Stimulated activated CD8-positive, alpha-beta memory T cell treated with anti-CD3 and anti-CD28 coated beads, Interleukin-12 subunit alpha, Interleukin-12 subunit beta, amount 100 ng/mL, for 4 hours (primary cell): ENCODE measurements around the gene CNTNAP2.

Experiments used
- DNase-seq: peaks from one replicate; pipeline ENCODE4 v3.0.0-alpha.2; 2020; ENCODE audit warnings: low read depth

The CNTNAP2 gene

DNA sequence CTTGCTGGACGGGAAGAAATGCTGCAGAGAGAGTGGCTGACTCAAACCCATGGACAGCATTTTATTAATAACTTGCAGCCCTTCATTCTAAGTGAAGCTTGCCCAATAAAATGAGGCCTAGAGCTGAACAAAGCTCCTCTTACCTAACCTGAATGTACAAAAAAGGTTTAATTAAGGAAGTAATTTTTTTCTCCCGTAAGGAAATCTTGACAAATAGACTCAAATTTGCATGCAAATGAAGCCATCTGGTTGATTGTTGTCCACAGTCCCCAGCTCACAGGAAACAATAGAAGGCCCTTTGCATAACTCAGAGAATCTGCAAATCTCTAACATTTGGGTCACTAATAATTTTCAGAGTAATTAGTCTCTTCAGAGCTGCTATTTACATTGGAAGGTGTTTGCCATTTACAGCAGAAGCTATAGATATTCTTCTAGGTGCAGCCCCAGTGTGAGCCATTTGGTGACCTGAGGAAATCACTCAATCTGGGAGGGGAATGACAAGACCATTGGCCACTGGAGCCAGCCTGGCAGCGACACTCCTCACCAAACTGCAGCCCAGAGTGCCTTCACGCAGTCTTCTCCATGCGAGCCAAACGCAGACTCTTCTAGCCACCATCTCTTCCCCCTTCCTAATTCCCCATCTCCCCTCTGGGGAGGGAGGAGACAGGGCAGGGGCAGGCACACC, 1991.0 kb downstream of the CNTNAP2 start:
- no peak for DNase-seq

DNA sequence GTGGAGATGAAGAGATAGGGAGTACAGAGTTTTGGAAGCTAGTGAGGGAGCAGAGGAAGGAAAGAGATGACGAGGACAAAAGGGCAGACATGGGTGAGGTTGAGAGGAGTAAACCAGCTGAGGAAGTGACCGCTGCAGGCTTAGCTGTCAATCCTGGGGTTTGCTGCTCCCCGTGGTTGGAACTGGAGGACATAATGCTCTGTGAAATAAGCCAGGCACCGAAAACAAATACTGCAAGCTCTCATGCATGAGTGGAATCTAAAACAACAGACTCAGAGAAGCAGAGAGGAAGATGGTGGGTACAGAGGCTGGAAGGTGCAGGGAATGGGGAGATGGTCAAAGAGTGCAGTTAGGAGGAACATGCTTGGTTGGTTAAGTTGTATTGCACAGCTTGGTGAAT, 1991.8 kb downstream of the CNTNAP2 start:
- no peak for DNase-seq

DNA sequence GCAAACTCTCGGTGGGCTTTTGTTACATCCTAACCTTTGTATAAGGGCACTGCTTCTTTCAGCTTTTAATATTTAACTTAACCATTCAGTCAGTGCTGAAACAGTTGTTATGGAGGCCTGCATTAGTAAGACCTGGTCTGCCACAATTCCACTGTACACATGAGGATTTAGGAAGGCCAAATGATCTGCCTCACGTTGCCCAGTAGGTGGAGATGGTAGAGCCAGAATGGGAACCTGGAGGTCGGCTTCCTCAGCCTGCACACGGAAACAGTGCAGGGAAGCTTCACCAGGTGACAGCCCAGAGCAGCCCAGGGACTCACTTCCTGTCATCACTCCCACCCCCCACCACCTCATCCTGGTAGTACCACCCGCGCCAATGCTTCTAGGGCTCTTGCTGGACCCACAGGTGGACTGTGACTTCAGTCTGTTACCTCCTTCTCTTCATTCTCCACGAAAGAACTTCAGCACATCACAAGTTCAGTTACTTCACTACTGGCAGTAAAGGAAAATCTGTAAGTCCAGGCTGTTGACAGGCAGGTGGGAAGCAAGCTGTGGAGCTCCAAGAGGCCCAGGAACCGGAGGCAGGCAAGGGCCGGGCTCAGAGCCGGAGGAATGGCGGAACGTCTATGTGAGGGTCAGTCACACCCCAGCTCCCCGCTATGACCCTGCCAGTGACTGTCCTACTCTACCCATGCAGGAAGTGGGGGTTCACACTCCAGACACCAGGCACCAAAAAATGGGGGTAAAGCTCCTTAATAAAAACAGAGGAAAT, 1993.7 kb downstream of the CNTNAP2 start:
- DNase-seq, result no peak

DNA sequence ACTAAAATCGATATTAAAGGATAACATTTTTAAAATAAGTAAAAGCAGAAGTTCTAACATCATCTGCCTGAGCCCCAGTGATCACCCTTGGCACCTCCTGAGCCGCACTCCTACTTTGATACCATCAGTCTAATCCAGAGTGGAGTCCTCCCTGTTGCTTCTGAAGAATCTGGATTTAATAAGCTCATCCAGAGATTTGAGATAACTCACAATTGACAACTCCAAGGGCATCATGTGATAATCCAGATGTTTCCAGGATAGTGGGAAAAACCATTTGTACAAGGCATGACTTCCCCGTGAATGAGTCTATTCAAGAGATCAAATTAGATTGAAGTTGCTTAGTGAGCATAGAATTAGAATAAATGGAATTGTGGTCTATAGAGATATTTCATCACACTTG, 1998.2 kb downstream of the CNTNAP2 start:
- no peak for DNase-seq

DNA sequence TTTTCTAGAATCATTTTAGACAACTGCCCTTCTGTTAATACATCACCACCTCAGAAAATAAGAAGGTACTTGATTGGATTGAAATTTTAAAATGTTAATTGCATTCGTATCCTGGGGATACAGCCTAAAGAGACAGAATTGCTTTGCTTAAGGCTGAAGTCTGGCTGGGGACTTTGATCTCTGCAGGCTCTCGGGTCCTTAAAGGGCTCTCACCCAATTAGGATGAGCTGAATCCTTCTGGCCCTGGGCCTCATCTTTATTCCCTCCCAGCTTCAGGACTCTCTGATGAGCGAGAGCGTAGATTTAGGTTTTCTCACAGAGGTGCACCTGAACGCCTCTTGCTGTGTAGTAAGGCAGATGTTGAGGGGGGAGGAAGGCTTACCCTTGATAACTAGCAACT, 1998.7 kb downstream of the CNTNAP2 start:
- DNase-seq, result no peak

DNA sequence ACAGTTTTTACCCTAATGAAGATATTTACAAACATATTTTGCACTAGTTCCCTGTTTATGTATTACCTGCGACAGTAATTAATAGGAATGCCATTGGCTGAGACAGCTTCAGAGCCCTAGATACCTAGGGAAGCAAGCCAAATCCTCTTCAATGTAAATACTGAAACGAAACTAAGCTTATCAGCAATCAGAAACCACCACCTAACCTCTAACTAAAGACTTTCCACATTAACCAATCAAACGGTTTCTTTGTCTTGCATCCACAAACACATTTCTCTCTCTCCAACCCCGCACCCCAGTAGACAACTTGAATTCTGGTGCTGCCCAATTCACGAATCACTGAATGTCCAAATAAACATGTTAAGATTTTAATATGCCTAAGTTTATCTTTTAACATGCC, 1999.6 kb downstream of the CNTNAP2 start:
- no peak for DNase-seq

DNA sequence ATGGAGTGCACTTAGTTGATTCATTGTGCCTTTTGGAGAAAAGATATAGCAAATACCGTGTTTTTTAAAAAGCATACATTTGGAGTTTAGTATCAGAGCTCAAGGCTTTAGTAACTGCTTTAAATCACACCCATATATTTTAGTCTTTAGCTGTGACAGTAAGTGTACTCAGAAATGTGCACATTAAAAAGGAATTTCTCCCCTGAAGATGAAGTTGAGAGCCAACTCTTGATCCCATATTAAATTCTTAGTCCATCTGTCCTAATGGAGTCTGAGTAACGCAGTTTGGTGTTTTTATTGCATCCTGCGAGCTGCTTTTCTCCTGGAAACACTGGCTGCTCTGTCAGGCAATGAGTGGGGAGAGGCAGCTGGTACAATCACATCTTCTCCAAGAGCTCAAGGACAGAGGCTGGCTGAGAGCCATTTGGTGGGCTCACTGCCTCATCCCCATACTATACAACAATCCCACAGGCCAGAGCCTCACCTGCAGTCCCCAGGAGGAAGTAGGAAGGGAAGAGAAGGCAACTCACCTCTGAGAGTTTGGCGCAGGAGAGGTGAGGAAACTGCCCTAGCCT, 2000.3 kb downstream of the CNTNAP2 start:
- DNase-seq, result no peak

DNA sequence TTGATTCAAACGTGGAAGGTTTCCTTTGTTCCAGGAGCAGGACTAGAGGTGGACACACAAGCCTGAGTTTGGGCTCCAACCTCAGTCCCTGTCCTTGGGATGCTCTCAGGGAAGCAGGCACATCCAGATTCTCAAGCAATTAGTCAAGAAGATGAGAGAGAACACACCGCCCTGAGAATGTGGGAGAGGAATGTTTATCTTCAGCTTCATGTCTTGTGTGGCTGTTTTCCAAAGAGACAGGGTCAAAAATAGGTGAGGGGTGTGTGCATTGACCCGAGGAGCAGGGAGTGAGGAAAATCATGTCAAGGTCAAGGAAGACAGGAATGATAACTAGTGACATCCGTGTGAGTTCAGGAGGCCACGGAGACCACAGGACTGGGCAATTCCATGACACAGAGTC, 2001.8 kb downstream of the CNTNAP2 start:
- DNase-seq, result no peak

DNA sequence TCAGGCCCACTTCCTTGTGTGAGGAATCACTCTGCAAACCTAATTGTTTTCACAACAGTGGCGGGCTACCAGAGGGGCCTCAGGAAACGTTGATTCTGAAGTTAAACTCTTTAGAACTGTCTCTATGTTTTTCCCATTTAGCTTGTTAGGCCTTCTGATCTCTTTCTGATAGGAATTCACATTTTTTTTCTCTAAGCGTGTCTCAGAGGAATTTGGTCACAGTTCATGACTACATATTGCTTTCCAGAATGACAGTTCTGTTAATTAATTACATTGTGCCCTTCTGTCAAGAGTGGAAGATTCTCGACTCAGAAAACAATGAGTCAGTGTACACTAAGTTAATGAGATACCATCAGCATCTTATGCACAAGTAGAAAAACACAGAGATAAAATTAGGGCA, 2004.8 kb downstream of the CNTNAP2 start:
- DNase-seq, result no peak

DNA sequence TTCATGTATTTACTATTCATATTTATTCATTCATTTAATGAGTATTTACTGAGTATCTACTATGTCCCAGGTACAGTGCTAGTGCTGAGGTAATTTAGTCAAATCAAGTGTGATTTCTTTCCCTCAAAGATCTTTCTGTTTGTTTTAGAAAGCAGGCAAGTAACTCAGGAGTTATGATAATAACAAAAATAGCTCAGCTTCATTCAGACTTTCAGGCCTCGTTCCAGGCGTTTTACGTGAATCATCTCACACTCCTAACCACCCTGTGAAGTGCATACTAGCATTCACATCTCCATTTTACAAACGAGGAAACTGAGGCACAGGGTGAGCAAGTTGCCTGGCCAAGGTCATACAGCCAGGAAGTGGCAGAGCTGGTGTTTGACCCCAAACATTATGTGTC, 2005.2 kb downstream of the CNTNAP2 start:
- no peak for DNase-seq

DNA sequence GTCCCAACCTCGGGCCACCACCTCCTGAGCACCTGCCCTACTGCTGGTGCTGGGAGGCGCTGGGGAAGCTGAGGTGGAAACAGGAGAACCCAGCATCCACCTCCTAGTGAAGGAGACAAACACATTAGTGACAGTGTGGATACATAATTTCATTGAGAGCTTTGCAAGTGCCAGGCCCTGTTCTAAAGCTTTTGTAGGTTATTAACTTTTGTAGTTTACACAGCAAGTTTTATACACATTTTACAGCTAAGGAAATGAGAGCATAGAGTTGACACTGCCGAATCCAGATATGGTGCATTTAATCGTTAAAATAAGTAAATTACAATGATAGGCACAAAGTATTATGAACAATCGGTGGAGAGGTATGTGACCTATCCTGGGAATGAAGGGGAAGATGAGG, 2007.9 kb downstream of the CNTNAP2 start:
- no peak for DNase-seq

DNA sequence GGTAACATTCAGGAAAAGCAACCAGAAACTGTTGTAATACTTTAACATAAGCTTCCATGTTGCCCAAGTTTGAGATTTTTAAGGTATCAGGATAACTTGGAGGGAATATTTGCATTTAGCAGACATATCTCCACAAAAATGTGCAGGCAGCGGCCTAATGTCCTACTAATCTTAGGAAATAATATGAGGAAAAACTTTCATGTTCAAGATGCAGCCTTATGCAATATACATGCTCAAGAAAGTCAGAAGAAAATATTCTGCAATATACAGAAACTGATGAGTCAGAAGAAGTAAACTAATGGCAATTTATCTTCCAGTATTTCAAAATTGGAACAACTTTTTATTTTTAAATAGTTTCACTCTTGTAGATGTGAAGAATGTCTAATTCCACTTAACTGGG, 2010.8 kb downstream of the CNTNAP2 start:
- DNase-seq, result no peak

DNA sequence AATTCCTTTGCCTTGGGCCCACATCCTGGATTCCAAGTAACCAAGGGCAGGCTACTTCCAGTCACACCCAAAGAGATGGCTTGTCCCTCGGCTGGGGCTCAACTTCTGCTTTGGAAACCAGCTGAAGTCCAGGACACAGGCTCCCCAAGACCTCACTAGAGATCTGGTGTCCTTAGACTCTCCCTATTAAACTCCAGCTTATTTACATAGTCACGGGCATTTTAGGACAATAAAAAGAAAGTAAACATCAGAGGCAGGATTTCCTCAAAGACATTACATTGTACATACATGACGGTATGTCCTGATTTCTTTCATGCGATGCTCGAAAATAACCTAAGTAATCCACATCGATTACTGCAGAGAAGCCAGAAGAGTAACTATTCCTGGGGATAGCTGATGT, 2012.4 kb downstream of the CNTNAP2 start:
- no peak for DNase-seq

DNA sequence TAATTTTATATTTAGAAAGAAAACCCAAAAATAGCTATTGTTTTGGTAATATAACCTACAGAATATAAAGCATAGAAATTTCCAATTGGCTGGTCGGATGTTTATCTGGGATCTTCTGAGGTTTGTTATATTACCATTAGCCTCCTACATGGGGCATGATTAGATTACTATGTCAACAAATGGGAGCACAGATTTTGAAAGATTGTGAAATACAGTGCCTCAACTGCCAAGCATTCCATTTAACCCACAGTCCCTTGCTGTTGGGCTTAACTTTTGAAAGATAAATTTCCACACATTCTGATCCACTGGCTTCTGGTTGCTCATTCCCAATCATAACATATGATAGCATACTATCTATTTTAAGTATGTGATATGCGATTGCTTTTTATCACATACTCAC, 2018.5 kb downstream of the CNTNAP2 start:
- DNase-seq, result no peak

DNA sequence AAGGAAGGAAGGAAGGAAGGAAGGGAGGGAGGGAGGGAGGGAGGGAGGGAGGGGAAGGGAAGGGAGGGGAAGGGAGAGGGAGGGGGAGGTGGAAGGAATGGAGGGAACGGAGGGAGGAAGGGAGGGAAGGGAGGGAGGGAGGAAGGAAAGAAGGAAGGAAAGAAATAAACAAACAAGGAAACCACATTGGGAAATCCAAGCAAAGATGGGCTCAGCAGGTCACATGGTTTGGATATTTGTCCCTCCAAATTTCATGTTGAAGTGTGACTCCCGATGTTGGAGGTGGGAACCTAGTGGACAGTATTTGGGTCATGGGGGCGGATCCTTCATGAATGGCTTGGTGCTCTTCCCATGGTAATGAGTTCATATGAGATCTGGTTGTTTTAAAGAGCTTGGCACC, 2019.4 kb downstream of the CNTNAP2 start:
- DNase-seq, result no peak

DNA sequence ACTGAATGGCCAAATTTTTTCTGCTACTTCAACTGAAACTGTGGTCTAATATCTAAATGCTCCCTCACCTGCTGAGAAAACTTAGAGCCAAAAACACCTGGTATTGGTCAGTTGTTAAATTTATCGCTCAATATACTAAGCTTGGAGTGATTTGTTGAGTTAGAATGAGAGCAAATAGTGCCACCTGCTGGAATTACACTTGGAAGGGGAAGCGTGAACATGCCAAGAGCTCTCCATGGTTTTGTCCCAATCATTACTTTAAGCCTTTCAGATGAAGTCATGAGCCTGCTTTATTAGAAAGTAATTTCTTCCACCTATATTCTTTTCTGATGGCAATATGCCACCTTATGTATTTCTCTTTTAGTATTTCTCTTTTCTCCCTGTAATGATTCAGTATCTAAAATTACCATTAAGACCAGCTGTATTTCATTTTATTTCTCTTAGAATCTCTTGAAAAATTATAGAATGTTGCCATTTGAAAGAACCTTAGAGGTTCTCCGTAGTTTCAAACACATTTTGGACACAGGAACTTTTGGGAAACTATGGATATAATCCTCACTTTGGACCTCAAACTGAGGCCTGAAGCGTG, 2026.2 kb downstream of the CNTNAP2 start:
- no peak for DNase-seq

DNA sequence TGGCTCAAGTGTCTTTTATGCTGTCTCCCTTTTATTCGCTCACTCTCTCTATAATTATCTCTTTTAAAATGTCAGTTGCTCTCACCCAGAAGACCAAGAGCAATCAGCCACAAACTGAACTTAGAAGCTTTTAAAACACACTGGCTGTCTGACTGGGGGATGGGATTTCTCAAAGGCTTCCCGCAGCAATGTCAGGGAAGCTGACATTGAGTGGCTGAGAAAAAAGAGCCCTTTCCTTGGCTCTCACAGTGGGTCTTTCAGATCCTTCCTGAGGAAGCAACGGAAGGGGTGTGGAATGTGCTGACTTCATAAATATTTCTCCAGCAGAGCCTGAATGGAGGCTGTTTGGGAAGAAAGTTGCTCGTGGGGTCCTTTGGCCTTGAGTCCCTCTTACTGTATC, 2028.2 kb downstream of the CNTNAP2 start:
- no peak for DNase-seq

DNA sequence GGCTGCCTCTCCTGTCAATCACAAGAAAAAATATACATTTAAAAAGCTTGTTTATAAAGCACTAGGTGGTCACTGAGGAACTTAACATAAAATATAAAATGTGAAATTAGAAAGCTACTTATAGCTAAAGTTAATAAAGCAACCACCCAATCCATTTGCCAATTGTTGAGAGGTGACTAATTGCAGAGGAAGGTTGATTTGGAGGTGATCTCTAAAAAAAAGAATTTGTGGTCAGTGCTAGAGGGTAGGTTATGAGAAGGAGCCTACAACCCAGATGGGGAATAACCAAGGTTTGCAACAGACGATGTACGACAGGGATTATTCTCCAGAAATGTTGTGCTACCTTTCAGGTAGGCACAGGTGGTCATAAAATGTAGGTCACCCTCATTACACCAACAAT, 2029.7 kb downstream of the CNTNAP2 start:
- no peak for DNase-seq

DNA sequence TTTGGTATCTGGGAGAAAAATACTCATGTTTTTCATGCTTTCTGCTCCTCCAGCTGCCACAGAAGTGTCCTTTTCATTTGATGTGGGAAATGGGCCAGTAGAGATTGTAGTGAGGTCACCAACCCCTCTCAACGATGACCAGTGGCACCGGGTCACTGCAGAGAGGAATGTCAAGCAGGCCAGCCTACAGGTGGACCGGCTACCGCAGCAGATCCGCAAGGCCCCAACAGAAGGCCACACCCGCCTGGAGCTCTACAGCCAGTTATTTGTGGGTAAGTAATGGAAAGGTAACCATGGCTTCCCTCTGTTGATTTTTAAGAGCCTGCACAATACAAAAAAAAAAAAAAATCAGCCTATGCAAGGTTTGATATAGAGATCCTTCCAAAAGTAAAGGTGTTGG, 2030.8 kb downstream of the CNTNAP2 start:
- no peak for DNase-seq

DNA sequence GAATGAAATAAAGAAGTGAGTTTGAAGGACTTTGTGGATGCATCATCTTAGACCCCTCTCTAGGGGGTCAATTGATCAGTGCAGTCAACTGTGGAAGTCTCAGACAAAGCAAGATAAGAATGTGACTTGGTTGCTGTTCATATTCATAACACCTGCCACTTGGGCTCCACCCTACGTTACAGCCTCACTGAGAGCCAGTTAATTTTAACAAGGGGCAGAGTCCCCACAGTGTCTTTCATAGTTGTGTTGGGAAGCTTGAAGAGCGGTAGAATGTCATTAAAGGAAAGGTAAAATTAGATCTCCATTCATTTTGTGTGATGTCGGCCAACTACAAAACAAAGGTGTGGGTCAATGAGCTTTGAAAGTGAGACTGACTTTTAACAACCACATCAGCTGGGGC, 2031.9 kb downstream of the CNTNAP2 start:
- DNase-seq, result no peak

DNA sequence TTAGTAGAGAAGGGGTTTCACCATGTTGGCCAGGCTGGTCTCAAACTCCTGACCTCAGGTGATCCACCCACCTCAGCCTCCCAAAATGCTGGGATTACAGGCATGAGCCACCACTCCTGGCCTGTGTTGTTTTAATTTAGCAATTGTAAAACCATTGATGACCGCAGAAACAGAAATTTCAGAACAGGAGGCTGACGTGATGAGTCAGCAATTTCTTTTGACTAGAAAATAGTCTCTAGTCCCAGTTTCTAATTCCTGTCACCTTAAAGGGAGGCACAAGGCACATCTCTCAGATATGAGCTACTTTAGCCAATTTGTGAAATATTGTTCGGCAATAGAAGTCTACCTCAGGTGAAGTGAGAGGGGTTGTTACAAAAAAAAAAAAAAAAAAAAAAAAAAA, 2033.1 kb downstream of the CNTNAP2 start:
- no peak for DNase-seq

DNA sequence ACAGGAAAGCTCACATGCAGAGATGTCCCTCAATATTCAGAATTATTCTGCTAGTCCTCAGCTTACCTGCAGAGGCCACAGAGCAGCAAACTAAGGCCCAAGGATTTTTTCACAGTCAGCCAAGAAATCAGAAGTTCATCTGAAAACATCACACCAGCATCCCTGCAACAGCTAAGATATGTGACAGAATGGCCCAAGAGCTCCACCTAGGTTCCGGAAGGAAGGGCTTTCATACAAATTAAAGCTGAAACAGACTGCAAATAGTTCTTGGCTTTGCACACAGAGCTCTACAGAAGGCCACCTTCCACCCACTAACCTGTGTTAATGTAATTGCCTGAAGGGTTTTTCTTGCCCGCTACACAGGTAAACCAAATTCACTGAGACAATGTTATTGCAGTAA, 2035.2 kb downstream of the CNTNAP2 start:
- DNase-seq, result no peak

DNA sequence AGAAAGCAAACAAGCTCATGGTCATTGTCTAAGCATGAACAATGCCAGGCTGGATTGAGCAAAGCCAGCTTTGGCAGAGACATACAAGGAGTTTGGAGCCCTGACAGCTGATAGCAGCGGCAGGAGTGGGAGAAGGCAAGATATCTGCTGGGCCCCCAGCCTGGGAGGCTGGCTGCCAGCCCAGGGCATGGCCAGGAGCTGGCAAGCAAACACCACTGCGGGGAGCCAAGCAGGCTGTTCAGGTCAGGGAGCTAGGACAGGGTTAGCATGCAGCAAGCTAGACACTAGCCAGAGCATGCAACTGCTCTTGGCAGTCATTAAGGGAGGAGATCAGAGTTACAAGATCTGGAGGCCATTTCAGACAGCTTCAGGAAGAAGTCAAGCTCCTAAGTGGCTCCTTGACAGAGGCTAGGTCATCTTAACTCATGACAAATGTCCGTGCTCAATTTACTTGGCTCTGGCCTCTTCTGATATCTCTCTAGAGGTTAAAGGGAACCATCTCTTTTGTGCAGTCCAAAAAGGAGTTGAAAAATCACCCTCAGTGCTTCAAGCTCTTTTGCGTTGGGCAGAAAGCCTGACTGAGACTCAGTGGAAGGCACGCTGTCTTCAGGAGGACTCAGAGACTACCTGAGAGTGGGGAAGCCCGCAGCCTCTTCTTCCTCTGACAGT, 2037.1 kb downstream of the CNTNAP2 start:
- no peak for DNase-seq
